CD4-positive, alpha-beta T cell treated with Interleukin-4 for 4 hours (primary cell): ENCODE data around the gene ANXA2R.
A peak's percentile ranks its signal among the peaks of the same experiment; 100 is the strongest.

Experiments used
- DNase-seq: peaks from one replicate; pipeline ENCODE4 v3.0.0-alpha.2; 2020

ANXA2R gene

GRCh38 chr5:42994555-42995359 is 45.4 kb downstream of the ANXA2R start:
- DNase-seq: peak; percentile 93

GRCh38 chr5:42994246-42994554 is 45.9 kb downstream of the ANXA2R start:
- no peak for DNase-seq

DNA sequence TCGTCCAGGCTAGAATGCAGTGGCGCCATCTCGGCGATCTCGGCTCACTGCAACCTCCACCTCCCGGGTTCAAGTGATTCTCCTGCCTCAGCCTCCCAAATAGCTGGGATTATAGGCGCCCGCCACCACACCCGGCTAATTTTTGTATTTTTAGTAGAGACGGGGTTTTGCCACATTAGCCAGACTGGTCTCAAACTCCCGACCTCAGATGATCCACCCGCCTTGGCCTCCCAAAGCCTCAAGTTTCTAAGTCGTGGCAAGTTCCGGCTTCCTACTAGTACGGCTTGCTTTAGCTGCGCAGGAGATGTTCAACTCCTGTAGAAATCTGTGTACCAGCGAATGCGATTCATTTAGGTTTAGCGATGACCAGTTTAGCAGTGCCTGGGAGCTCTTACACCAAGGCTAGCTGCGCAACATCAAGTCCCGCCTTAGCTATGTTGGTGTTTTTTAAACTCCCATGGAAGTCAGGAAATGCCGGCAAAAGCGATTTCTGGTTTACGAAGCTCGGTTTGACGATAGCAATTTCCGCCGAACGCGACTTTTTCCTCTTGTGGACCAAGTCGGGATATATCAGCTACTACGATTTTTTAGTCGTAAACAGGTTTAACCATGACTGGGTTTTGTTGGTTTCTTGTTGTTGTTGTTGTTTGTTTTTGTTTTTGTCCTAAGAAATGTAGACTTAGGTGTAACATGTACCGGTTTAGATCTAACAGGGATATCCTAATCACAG is 46.4 kb downstream of the ANXA2R start:
- DNase-seq: peak; percentile 71

DNA sequence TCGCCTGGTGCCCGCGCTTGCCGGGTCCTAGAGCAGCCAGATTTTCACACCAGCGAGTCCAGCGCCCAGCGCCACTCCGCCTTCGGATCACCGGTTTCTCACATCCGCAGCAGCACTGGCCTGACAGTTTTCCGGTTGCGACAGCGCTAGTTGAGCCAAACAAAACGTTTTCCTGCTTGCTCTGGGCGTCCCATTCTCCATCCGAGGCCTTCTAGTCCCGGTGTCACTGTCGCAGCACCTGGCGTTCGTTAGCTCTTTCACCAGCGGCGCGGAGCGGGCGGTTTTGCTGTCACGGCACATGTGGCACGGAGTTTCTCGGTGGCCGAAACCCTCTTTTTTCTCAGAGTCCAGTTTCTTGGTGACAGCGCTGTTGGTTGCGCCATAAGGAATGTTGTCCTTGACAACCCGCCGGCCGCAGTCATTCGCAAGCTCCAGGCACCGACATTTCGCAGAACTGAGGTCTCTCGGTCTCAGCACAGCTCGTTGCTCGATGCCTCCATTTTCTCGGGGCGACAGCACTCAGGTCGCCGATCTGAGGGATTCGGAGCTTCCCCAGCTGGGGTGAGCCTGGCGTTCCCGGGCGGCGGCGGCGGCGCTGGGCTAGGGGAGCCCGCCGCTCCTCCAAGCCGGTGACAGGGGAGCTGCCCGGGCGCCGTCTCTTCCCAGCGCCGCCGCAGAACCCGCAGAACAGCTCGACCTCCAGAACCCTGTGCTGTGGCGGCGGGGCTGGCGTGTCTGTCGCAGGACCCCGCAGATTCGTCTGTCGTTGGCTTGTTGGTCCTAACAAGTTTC is 47.8 kb downstream of the ANXA2R start:
- DNase-seq: peak; percentile 82

GRCh38 chr5:42991404-42992087 is 48.6 kb downstream of the ANXA2R start:
- no peak for DNase-seq

GRCh38 chr5:42990892-42991291 is 49.2 kb downstream of the ANXA2R start:
- DNase-seq: no peak
